CD14-positive monocyte (primary cell): ENCODE results near the gene G6PC2. TPM values are rescaled to one million over a fixed set of nuclear protein-coding genes. Genes with fewer than 3 reads are reported as not detected.

Experiments used
- DNase-seq, 3 donors: peaks; one replicate each; pipeline ENCODE4 v3.0.0-alpha.2; 2011 to 2022
- H2AFZ ChIP-seq: 2 replicates; pipeline ENCODE4 v1.6.0; 2012; ENCODE audit warnings: mild to moderate bottlenecking, low read depth, low read length, inconsistent platforms; ENCODE audit not compliant: insufficient read depth, poor library complexity, severe bottlenecking
- H3K27ac ChIP-seq, 2 donors: 1 replicate in 1 of 2; 2 replicates in 1 of 2; pipeline ENCODE4 v1.5.1; 2012 to 2013; ENCODE audit warnings: low read length in 2 of 2, control low read depth in 1 of 2, inconsistent platforms in 1 of 2, low read depth in 1 of 2, mild to moderate bottlenecking in 1 of 2
- H3K27me3 ChIP-seq, 2 donors: one replicate each; pipeline versions ENCODE4 v1.6.0 to v1.6.1; 2011 to 2013; ENCODE audit warnings: low read length in 2 of 2; ENCODE audit not compliant: control insufficient read depth in 2 of 2, insufficient read depth in 2 of 2
- H3K36me3 ChIP-seq, 2 donors: replicated peaks in 1 of 2; 1 replicate in 1 of 2; 2 replicates in 1 of 2; pipeline versions ENCODE4 v1.5.1 to v1.6.1; 2012 to 2013; ENCODE audit warnings: low read length in 2 of 2, control low read depth in 1 of 2, inconsistent platforms in 1 of 2, mild to moderate bottlenecking in 1 of 2; ENCODE audit not compliant: insufficient read depth in 2 of 2, control insufficient read depth in 1 of 2
- H3K4me1 ChIP-seq, 2 donors: 1 replicate in 1 of 2; 2 replicates in 1 of 2; pipeline versions ENCODE4 v1.5.1 to v1.6.1; 2012 to 2013; ENCODE audit warnings: low read length in 2 of 2, control low read depth in 1 of 2, inconsistent platforms in 1 of 2, mild to moderate bottlenecking in 1 of 2, moderate library complexity in 1 of 2; ENCODE audit not compliant: insufficient read depth in 2 of 2, control insufficient read depth in 1 of 2
- H3K4me2 ChIP-seq: replicated peaks from 2 replicates; pipeline ENCODE3; 2012; ENCODE audit warnings: low read length, moderate library complexity, mild to moderate bottlenecking; ENCODE audit not compliant: poor library complexity, severe bottlenecking; ENCODE audit errors: extremely low read depth
- H3K4me3 ChIP-seq, 3 experiments: fragments of 200-600 bp in 1 of 3; sonication (generic) in 1 of 3; replicated peaks in 1 of 3; 1 replicate in 2 of 3; 2 replicates in 1 of 3; pipeline ENCODE4 v1.5.1; 2011 to 2013; ENCODE audit warnings: low read length in 3 of 3, mild to moderate bottlenecking in 3 of 3, control low read depth in 2 of 3, low read depth in 2 of 3, inconsistent platforms in 1 of 3, moderate library complexity in 1 of 3
- H3K79me2 ChIP-seq: 2 replicates; pipeline ENCODE4 v1.6.0; 2012; ENCODE audit warnings: mild to moderate bottlenecking, control low read depth, inconsistent platforms, low read length, moderate library complexity; ENCODE audit not compliant: insufficient read depth
- H3K9ac ChIP-seq: 2 replicates; pipeline ENCODE4 v1.6.0; 2017; ENCODE audit warnings: low read length, mild to moderate bottlenecking; ENCODE audit not compliant: insufficient read depth, poor library complexity, severe bottlenecking
- H3K9me3 ChIP-seq, 2 donors: replicated peaks in 1 of 2; 1 replicate in 1 of 2; 2 replicates in 1 of 2; pipeline versions ENCODE4 v1.5.1 to v1.6.1; 2012 to 2013; ENCODE audit warnings: low read length in 2 of 2, control low read depth in 1 of 2; ENCODE audit not compliant: control insufficient read depth in 1 of 2, insufficient read depth in 1 of 2
- H4K20me1 ChIP-seq: 2 replicates; pipeline ENCODE4 v1.6.0; 2012; ENCODE audit warnings: mild to moderate bottlenecking, low read length, control low read depth, moderate library complexity; ENCODE audit not compliant: insufficient read depth
- H3K27ac Mint-ChIP-seq, 7 donors: one replicate each; pipeline ENCODE4 v1.8.0; 2020; ENCODE audit warnings: mild to moderate bottlenecking in 7 of 7, mixed read lengths in 7 of 7, moderate library complexity in 6 of 7, inconsistent platforms in 2 of 7
- H3K27me3 Mint-ChIP-seq, 3 donors: one replicate each; pipeline ENCODE4 v1.8.0; 2021 to 2022; ENCODE audit warnings: low read depth in 3 of 3, mild to moderate bottlenecking in 3 of 3, mixed read lengths in 3 of 3, moderate library complexity in 3 of 3, inconsistent platforms in 1 of 3
- H3K36me3 Mint-ChIP-seq, 2 donors: one replicate each; pipeline ENCODE4 v1.8.0; 2020; ENCODE audit warnings: mixed read lengths in 2 of 2, inconsistent platforms in 1 of 2, mild to moderate bottlenecking in 1 of 2
- H3K4me1 Mint-ChIP-seq: one replicate; pipeline ENCODE4 v1.8.0; 2020; ENCODE audit warnings: mild to moderate bottlenecking, mixed read lengths
- H3K4me3 Mint-ChIP-seq, 2 donors: one replicate each; pipeline ENCODE4 v1.8.0; 2020; ENCODE audit warnings: mild to moderate bottlenecking in 2 of 2, mixed read lengths in 2 of 2, moderate library complexity in 1 of 2
- H3K9me3 Mint-ChIP-seq, 7 donors: one replicate each; pipeline ENCODE4 v1.8.0; 2020 to 2022; ENCODE audit warnings: mixed read lengths in 7 of 7, mild to moderate bottlenecking in 6 of 7, moderate library complexity in 6 of 7, inconsistent platforms in 2 of 7
- WGBS: methylation state at CpG from one replicate; pipeline ENCODE4 v1.1.5; 2013; ENCODE audit warnings: missing lambda C conversion rate; ENCODE audit not compliant: insufficient coverage; 5-methylcytosine and 5-hydroxymethylcytosine counted together
- intact Hi-C, 2 donors: fragments of 100-400 bp; cut with micrococcal nuclease; formaldehyde crosslinking; loops; one replicate each; pipeline versions ENCODE4 v1.15.0 to v1.15.1; 2023
- polyA plus RNA-seq, 3 donors: library from polyadenylated mRNA; depleted of rRNA in 1 of 3; unstranded in 2 of 3; stranded (reverse) in 1 of 3; fragments of 300-500 nt in 2 of 3; fragments of >200 nt in 1 of 3; fragmentation: Illumina TruSeq in 2 of 3; gene quantifications; 1 replicate in 2 of 3; 2 replicates in 1 of 3; pipeline ENCODE4 v1.2.3, GENCODE V29; 2012 to 2021
- TF ChIP-seq, protein P1 (sequence below): fragments of 200-600 bp; IDR thresholded peaks from one replicate; pipeline ENCODE4 v1.8.0; 2022; ENCODE audit warnings: antibody characterized with exemption, mild to moderate bottlenecking

The G6PC2 gene
- polyA plus RNA-seq, 3 donors = not detected

- intact Hi-C loops = no loop called here
- Histone ChIP-seq H3K4me3 (no peak overlapping the region), H3K9me3 (no peaks in the 10 kb centered on the region), H2AFZ (no peak overlapping the region), H3K27ac (no peak overlapping the region), H3K27me3 (no peaks in the 10 kb centered on the region), H4K20me1 (no peaks in the 10 kb centered on the region), H3K9ac (no peak overlapping the region), H3K79me2 (no peaks in the 10 kb centered on the region), H3K36me3 (peaks cover 4 to 16% of the 10 kb centered on the region in 2 donors), H3K4me2 (no peak overlapping the region), H3K4me1 (no peaks in the 10 kb centered on the region)
- Mint-ChIP-seq H3K27me3 (peaks cover 0 to 2% (median 2%) of the 10 kb centered on the region in 3 donors), H3K9me3 (peaks cover 0 to 1% (median 0%) of the 10 kb centered on the region in 7 donors), H3K36me3 (peaks cover 35 to 55% of the 10 kb centered on the region in 2 donors), H3K4me3 (no peak overlapping the region), H3K4me1 (no peaks in the 10 kb centered on the region), H3K27ac (no peak overlapping the region)
- TF ChIP-seq, protein P1, sequence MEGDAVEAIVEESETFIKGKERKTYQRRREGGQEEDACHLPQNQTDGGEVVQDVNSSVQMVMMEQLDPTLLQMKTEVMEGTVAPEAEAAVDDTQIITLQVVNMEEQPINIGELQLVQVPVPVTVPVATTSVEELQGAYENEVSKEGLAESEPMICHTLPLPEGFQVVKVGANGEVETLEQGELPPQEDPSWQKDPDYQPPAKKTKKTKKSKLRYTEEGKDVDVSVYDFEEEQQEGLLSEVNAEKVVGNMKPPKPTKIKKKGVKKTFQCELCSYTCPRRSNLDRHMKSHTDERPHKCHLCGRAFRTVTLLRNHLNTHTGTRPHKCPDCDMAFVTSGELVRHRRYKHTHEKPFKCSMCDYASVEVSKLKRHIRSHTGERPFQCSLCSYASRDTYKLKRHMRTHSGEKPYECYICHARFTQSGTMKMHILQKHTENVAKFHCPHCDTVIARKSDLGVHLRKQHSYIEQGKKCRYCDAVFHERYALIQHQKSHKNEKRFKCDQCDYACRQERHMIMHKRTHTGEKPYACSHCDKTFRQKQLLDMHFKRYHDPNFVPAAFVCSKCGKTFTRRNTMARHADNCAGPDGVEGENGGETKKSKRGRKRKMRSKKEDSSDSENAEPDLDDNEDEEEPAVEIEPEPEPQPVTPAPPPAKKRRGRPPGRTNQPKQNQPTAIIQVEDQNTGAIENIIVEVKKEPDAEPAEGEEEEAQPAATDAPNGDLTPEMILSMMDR = no peak
- no peak for DNase-seq
- 100% methylated on average over 2 of the region's 5 CpGs for WGBS
Measured at GRCh38 chr2:168854651-168855050, 46.4 kb upstream of the G6PC2 start.

DNA sequence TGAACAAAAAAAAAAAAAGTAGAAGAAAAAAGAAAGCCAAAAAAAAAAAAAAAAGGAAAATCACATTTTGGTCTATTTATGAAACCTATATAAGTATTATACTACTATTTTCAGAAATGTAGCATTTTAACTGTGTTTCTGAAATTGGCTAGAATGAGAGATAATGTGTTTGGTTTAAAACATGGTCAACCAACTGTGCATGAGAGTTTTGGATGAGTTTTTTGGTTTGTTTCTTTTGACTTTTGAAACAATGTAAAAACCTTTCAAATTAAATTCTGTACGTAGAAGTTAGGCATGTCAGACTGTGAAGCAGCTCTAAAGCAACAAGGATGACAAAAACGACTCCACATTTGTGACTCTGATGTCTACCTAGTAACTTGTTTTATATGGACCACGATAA lies 45.5 kb upstream of the G6PC2 start:
- H2AFZ ChIP-seq = no peak overlapping the region
- no peaks in the 10 kb centered on the region for H3K9me3 ChIP-seq
- WGBS = 100% methylated on average over 1 of the region's 3 CpGs
- H3K36me3 Mint-ChIP-seq = peaks cover 38 to 57% of the 10 kb centered on the region in 2 donors
- no peaks in the 10 kb centered on the region for H3K4me1 Mint-ChIP-seq
- H3K9ac ChIP-seq = no peak overlapping the region
- no peak overlapping the region for H3K4me3 Mint-ChIP-seq
- H3K4me1 ChIP-seq = no peaks in the 10 kb centered on the region
- H3K79me2 ChIP-seq = no peaks in the 10 kb centered on the region
- H3K27ac ChIP-seq = no peak overlapping the region
- H3K36me3 ChIP-seq = peaks cover 4 to 21% of the 10 kb centered on the region in 2 donors
- no peak overlapping the region for H3K4me3 ChIP-seq
- no peaks in the 10 kb centered on the region for H4K20me1 ChIP-seq
- intact Hi-C loops = no loop called here
- H3K4me2 ChIP-seq = no peak overlapping the region
- TF ChIP-seq, protein P1 = no peak
- H3K27me3 Mint-ChIP-seq = peaks cover 0 to 2% (median 0%) of the 10 kb centered on the region in 3 donors
- no peak for DNase-seq
- no peaks in the 10 kb centered on the region for H3K27me3 ChIP-seq
- H3K9me3 Mint-ChIP-seq = peaks cover 0 to 1% (median 0%) of the 10 kb centered on the region in 7 donors
- H3K27ac Mint-ChIP-seq = no peak overlapping the region
